ENCODE results near the gene GLRA2. TPM values are rescaled to one million over a fixed set of nuclear protein-coding genes. Genes with fewer than 3 reads are reported as not detected.
"Not testable (repeated sequence)": the region's sequence is repeated elsewhere in the genome, so short reads cannot be mapped to it uniquely, and the experiment has no call there.

The GLRA2 gene
- total RNA-seq, 1 donor from 2014 or later, result not detected

- DNase-seq (ENCODE audit: low read depth), result no peak
- no peak overlapping the region for H3K4me3 ChIP-seq (ENCODE audit: low read depth, low read length)
- TF ChIP-seq, protein P1, sequence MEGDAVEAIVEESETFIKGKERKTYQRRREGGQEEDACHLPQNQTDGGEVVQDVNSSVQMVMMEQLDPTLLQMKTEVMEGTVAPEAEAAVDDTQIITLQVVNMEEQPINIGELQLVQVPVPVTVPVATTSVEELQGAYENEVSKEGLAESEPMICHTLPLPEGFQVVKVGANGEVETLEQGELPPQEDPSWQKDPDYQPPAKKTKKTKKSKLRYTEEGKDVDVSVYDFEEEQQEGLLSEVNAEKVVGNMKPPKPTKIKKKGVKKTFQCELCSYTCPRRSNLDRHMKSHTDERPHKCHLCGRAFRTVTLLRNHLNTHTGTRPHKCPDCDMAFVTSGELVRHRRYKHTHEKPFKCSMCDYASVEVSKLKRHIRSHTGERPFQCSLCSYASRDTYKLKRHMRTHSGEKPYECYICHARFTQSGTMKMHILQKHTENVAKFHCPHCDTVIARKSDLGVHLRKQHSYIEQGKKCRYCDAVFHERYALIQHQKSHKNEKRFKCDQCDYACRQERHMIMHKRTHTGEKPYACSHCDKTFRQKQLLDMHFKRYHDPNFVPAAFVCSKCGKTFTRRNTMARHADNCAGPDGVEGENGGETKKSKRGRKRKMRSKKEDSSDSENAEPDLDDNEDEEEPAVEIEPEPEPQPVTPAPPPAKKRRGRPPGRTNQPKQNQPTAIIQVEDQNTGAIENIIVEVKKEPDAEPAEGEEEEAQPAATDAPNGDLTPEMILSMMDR (conservative IDR thresholded peaks at IDR 0.05; ENCODE audit: low read depth, low read length), result no peak
These were observed 61.5 kb downstream of the GLRA2 start for GRCh38 chrX:14590693-14591424.

GRCh38 chrX:14591976-14592375, 62.6 kb downstream of the GLRA2 start:
- TF ChIP-seq, protein P1 (conservative IDR thresholded peaks at IDR 0.05; ENCODE audit: low read depth, low read length), result no peak
- no peak overlapping the region for H3K4me3 ChIP-seq (ENCODE audit: low read depth, low read length)
- no peak for DNase-seq (ENCODE audit: low read depth)

DNA sequence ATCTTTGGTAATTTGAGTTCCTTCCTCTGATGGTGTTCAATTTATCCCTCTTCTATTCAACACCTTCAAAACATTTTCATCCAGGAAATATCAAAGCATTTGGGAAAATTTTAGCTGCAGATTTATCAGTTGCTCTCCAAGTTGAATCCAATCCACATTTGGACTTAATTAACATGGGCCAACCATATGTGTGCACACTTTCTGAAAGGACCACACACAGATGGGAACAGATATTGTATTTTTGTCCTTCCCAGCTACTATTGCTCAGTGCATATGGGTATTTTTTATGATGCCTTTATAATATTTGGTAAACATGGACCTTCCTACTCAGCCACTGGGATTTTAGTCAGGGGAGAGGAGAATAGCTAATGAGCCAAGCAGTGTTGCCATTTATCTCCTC, 65.2 kb downstream of the GLRA2 start:
- H3K4me3 ChIP-seq (ENCODE audit: low read depth, low read length), result no peak overlapping the region
- DNase-seq (ENCODE audit: low read depth), result no peak
- TF ChIP-seq, protein P1 (conservative IDR thresholded peaks at IDR 0.05; ENCODE audit: low read depth, low read length), result no peak

DNA sequence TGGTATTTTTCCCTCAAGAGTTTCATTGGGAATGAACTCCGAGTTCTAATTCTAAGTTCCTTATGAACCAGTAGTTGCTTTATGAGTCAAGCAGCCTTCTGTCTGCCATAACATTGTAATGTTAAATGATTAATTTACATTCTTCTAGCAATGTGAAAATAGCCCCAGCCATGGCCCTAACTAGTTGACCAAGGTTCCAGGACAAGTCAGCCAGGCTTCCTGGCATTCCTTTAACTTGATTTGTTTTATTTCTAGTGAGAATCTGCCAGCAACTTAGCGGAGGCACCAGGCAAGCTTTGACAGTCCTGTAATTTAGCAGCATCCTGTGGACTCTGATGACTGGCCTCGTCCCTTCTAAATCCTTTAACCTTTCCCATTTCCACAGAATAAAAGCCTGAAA, 69.0 kb downstream of the GLRA2 start:
- H3K4me3 ChIP-seq (ENCODE audit: low read depth, low read length), result no peak overlapping the region
- DNase-seq (ENCODE audit: low read depth), result no peak

GRCh38 chrX:14607446-14607985, 78.2 kb downstream of the GLRA2 start:
- no peak for DNase-seq (ENCODE audit: low read depth)
- TF ChIP-seq, protein P1 (conservative IDR thresholded peaks at IDR 0.05; ENCODE audit: low read depth, low read length), result no peak
- H3K4me3 ChIP-seq (ENCODE audit: low read depth, low read length), result no peak overlapping the region

More for the DNA sequence above, 69.0 kb downstream of the GLRA2 start:
- TF ChIP-seq, protein P1 (conservative IDR thresholded peaks at IDR 0.05; ENCODE audit: low read depth, low read length), result no peak

GRCh38 chrX:14612450-14612849, 83.1 kb downstream of the GLRA2 start:
- not testable (repeated sequence) for DNase-seq (ENCODE audit: low read depth); H3K4me3 ChIP-seq (ENCODE audit: low read depth, low read length)

GRCh38 chrX:14616301-14616700, 87.0 kb downstream of the GLRA2 start:
- H3K4me3 ChIP-seq (ENCODE audit: low read depth, low read length), result no peak overlapping the region
- no peak for DNase-seq (ENCODE audit: low read depth)
- TF ChIP-seq, protein P1 (conservative IDR thresholded peaks at IDR 0.05; ENCODE audit: low read depth, low read length), result no peak
